Amniotic stem cell (primary cell): ENCODE data around the gene TVP23C.

Source experiments
- DNase-seq: peaks from one replicate; lab custom pipeline; 2025; lab: John Stamatoyannopoulos, UW

TVP23C gene

DNA sequence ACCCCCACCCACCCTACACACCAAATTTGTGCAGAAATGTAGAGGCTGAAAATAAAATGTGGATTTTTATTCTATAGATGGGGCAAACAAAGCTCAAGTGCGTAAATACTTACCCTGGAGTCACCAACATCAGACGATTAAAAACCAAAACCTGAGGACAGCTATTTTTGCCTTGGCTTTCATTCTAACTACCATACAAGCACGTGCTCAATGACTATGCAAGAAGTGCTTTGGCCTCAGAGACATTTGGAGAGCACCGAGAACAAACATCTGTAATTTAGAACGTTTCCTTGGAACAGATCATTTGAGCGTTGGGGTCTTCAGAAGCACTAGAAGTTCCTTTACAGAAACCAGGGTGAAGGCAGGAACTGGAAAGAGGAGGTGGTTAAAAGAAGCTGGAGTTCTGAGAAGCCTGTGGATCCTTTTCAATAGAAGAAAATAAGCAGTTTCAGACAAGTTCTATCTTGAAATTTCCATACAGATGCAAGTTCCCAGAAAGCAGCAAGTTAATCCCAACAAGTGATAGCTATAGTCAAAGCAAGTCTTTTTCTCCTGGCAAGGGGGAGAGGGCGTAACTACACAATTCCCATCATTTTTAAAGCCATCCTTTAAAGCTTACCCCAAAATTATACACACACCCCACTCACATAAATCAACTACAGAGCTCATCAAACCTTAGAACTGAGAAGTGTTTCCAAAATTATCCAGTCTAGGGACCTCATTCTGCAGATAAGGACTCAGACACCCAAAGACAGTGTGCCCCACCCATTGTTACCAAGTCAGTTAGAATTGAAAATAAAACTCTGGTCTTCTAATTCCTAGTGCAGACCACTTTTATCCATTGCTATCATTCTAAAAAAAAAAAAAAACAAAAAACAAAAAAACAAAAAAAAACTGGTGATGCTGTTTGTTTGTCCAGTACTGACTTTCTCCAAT is 66.3 kb downstream of the TVP23C start:
- DNase-seq, result no peak

DNA sequence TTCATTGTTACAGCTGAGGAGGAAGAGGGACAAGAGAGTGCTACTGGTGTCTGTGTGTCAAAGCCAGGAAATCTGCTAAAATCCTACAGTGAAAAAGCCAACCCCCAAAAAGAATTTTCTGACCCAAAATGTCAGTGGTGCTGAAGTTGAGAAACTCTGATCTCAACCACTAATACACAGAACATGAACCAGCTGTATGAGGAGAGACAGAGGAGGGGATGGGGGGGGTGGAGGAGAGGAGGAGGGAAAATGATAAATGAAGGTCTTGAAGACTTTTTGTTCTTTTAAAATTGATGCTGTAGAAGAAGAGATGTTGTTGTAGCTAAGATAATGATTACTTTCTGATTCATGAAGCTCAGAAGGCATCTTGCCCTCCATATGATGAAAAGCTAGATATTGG is 68.5 kb downstream of the TVP23C start:
- no peak for DNase-seq

DNA sequence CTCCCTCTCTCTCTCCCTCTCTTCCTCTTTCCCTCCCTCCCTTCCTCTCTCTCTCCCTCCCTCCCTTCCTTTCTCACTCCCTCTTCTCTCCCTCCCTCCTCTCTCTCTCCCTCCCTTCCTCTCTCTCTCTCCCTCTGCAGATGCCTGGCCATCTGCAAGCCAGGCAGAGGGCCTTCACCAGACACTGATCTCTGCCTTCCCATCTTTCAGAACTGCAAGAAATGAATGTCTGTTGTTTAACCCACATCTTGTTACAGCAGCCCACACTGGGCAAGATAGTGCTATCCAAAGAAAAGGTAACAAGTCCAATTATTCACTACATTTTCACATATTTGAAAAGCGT is 69.6 kb downstream of the TVP23C start:
- DNase-seq, result no peak

DNA sequence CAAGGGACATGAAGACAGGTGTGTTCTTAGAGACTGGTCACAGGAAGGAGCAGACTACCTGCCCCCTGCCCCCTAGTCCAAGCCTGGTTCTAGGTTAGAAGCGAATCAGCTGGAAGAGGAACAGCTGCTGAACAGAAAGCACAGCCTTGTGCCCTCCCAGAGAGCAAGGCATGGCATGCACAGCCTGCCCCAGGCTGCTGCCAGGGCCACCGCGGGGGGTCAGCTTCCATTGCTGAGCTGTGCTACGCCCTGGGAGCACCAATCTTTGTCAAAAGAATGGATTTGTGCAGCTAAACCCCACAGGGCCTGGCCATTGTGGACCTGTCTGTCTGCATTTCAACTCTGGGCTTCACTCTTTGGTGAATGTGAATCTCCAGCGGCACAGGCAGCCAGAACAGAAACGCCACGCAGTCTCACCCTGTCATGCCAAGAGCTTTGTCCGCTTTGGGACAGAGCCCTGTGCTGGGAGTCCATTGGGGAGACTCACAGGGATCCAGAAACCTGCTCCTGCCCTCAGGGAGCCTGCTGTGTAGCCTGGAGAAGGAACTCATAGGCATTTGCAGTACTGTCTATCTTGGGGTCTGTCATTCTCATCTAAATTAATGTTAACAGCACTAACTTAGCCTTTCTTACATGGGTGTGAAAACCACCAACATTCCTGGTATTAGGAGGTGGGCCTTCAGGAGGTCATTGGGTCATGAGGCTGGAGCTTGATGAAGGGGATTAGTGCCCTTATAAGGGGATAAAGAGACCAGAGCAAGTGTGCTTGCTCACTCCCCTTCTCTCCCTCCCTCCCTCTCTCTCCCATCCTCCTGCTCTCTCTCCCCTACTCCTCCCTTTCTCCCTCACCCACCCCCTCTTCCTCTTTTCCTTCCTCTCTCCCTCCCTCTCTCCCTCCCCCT is 70.2 kb downstream of the TVP23C start:
- no peak for DNase-seq

DNA sequence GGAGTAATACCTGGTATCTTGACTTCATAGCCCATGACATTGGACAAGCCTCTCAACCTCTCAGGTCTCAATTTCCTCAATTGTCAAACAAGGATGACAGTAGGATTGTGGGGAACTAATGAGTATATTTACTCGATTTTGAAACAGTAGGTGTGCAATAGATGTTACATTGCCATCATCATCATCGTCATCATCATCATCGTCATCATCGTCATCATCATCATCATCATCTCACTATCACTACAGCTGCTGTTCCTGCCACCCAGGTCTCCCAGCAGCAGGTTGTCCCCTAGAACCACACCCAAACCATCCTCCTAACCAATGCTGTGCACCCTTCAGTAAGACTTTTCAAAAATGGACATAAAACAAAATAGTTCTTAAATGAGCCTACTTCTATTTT is 71.1 kb downstream of the TVP23C start:
- DNase-seq, result no peak

DNA sequence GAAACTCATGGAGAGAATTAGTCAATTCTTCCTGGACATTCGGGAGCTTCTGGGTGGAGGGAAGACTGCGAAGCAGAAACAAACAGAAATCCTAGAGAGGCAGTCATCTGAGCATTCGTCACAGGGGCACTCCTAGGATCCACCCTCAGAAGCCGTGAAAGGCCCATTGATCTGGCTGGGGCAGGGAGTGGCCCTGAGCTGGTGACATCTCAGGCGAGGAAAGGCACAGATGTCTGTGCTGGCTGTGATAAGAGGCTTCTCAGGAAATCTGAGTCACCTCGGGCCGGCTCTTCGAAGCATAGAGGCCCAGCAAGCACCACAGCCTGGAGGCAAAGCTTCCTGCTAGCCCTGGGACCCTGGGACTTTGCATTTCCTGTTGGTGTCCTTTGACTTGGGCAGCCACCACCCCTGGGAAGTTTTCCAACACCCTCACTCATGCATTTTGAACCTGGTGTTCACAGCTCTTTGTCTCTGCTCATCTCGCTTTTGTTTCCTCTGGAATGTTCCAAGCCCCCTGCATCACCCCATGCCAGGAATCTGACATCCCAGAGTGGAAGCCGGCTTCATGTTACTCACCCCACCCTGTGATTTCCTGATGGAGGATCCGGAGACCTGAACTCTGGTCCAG is 72.5 kb downstream of the TVP23C start:
- DNase-seq, result peak; percentile 75

DNA sequence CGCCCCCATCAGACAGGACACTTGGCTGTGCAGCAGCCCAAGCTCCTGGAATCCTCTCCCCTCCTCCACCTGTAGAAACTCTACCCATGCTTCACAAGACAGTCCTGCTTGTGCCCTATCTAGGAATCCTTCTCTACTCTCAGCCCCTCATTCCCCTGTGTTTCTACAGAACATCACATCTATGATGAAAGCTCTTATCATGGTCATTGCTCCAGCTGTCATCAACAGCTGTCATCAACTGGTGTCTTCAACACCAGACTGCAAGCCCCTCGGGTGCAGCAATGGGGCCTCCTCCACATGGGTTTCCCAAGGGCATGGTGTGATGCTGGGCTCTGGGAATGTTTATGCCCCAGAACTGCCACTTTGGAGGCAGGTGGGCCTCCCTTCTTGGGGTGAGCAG is 74.7 kb downstream of the TVP23C start:
- DNase-seq, result no peak

DNA sequence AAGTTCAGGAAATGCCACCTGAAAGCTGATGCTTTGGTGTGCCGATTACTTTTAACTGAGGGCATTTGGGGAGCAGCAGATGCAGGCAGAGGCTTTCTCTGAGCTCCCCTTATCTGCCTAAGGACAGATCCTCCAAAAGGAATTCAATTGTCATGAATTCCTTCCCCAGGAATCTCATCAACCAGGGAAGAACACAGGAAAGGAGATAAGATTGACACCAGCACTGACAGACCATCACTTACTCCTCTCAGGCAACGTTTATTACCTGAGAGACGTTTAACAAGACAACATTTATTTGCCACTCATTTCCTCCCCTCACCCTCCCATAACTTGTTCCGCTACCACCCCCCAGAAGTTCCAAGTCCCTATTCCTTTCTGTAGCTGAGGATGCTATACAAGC is 78.2 kb downstream of the TVP23C start:
- no peak for DNase-seq

DNA sequence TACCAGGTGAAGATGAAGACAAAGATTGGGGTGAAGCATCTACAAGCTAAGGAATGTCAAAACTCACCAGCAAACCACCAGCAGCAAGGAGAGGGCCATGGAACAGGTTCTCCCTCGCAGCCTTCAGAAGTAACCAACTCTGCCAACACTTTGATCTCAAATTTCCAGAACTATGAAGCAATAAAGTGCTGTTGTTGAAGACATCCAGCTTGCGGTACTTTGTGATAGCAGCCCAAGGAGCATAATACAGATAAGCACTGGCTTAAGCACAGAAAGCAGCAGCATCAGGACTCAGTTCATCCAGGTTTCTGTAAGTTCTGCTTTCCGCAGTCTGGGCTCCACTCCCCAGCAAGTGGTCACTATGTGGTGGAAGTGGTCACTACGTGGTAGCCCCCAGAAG is 79.9 kb downstream of the TVP23C start:
- DNase-seq, result no peak

DNA sequence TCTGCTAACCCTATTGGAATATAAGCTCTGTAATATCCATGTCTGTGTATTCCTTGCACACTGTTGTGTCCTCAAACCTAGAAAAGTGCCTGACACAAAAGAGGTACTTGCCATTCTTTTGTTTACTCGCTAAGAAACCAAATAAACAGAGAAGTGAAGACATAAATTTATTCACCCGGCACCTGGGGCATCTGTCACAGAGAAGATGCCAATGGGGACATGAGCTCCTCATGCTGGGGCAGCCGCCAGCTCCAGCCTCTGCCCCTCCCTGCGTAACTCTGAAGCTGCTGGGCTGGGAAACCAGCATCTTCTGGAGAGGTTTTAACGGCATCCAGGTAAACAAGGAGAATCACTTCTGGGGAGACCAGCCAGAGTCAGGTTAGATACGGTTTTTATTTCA is 80.8 kb downstream of the TVP23C start:
- no peak for DNase-seq

DNA sequence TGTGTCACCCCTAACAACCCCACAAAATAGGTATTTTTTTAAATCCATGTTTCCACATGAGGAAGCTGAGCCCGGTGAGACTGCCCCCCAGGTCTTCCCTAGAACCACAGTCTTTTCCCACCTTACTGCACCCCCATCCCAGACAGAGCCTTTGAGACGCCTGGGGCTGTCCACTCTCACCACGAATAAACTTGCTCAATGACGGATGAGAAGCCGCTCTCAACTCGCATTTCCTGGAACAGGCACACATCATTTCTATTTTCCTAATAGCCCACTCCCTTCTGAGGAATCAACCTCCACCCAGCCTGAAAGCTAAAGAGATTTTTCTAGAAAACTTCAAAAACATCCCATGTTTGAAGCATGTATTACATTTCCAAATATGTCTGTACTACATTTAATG is 81.8 kb downstream of the TVP23C start:
- DNase-seq, result no peak

DNA sequence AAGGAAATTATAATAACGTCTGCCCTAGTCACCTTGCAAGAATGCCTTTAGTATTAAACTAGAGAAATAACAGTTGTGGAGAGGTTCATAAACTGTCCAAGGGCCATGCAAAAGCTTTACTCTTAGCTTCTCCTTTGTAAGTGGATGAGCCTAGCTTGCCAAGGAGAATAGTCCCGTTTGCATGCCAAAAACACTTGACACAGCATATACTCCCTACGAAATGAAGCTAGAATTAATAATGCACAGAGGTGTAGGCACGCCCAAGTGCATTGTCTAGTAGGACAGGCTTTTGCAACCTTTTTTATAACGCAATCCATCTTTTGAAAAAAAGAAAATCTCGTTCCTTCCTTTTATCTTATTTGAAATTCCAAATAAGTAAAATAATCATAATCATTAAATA is 83.1 kb downstream of the TVP23C start:
- DNase-seq, result no peak

DNA sequence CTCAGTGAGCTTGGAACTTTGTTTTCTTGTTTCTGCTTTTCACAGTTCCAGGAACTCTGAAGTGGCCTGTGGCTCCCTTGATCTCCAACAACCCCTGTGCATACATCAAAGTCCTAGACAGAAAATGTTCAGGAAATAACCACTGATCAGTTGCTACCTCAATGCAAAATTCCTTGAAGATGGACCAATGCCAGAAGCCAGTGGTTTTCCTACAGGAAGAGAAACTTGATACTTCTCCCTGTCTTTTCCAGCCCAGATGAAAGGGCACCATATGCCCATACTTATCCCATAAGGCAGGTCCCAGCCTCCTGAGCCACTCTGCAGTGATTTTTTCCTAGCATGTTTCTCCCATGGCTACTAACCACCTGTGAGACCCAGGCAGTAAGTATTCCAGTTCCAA is 83.6 kb downstream of the TVP23C start:
- DNase-seq, result no peak

DNA sequence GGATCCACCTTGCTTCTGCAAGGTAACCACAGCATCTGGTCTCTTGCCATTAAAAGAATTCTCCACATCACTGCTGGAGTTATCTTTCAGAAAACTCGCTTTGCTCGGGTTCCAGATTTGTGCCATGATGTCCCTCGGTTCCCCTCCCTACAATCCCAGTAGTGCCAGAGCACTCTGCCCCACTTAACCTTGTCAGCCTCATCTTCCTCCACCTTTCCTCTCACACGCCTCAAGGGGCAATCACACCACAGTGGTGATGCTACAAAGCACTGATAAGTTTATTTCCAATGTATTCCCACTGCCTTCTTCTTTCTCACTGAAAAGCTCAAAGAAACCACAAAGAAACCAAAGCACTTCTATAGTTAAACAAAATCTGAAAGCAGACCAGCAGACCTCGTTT is 84.4 kb downstream of the TVP23C start:
- DNase-seq, result no peak

DNA sequence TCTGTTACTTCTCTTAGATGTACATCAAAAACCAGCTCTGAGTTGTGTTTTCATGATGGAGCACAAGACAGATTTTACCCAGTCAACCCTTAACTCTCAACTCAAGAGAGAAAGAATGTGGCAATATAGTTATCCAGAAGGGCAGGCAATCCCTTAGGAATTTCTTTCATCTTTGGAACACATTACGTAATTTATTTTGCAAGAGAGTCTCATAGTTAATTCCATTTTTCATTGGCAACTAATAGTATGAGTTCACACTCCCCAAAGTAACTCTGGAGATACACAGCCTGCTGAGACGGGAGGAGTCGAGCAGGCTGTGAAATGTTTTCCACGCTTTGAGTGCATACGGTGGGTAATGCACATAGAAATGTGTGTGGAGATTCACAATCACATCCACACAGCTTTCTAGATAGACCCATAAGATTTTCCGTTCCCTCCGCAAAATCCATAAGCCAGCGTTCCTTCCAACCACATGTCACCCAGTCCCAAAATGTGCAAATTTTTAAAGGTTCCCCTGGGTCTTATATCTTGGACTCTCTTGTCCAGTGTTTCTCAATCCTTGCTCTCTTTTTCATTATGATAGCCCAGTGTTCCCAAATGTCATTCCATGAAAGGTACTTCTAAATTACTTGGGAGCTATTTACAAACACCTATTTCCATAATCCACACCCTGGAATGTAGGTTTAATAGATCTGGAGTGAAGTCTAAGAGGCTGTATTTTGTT is 87.5 kb downstream of the TVP23C start:
- no peak for DNase-seq

DNA sequence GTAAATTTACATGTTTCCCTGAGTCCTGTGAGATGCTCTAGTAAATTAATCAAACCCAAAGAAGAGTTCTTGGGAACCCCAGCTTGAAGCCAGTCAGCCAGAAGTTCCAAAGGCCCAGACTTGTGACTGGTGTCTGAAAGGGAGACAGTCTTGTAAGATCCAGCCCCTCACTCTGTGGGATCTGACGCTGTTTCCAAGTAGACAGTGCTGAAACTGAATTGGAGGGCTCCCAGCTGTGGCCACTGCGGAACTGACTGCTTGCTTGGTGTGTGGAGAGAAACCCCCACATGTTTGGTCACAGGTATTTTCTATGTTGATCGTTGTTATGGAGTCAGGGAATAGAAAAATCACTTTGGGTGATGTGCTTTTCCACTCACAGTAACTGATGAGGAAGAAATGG is 90.4 kb downstream of the TVP23C start:
- DNase-seq, result no peak

DNA sequence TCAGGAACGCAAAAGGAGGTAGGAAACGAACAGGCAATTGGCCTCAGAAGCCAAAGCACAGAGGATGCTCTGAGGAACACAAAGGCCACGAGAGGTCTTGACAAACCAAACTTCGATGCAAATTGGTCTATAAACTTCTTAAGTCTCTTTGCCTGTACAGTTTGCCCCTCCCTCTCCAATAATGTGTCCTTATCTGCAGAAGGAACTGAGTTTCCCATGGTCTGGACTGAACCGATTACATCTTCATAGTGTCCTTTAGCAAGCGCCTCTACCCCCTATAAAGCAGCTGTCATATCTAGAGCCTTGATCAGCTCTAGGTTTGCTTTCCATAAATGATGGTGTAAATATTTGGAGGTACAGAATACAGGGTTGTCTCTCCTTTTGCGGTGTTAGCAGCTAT is 92.7 kb downstream of the TVP23C start:
- DNase-seq, result no peak

DNA sequence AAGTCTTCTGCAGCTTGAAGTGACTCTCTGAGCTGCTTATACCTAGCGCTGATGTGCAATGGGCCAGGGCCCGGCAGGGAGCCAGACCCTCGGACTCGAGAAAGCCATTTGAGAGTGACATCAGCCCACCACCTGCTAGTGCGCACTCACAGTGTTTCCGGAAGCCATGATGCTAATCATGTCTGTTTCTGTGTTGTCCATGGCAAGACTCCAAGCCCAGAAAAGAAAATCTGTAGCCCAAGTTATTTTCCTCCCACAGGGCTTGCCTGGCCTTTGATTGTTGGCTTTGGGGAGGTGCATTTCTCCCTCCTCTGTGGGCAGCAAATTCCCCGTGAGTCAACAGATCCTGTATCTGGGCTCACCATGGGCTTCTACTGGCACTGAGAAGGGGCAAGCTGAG is 94.0 kb downstream of the TVP23C start:
- no peak for DNase-seq

DNA sequence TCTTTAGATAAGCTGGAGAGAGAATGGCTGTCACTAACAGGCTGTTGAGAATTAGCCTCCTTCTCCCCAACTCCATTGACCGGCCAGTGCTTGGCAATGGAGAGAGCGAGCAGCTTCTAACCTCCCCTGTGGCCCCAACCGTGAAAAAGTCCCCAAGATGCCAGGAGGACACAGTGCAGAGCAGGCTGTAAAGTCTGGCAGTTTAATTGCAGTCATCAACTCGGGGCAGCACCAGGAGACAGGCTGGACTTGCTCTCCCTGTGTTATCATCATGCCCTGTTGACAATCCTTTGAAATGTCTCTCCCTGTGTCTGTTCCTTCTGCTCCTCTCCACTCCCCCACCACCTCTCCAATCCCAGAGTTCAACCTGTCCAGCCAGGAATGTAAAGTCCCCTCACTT is 95.2 kb downstream of the TVP23C start:
- DNase-seq, result no peak

DNA sequence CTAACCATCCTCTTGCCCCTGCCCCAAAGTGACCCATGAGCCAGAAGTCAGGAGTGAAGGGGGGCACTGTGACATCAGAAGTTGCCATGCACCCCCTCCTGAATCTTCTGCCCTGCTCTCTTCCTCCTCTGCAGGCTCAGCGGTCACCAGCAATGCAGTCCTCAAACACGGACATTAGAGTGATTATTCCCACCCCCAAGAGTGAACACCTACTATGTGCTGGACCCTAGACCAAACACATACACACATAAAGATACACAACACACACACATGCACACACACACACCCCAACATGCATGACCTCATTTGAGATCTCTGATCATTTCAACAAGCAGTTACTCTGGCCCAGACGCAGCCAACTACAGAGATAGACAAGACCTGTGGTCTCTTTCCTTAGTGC is 95.7 kb downstream of the TVP23C start, which contains the start of gene CDRT4:
Gene CDRT4 (minus strand): TSS at position 30 of the 400 bp plus-strand sequence. CDS start 27,383 bp downstream, outside the sequence.
- no peak for DNase-seq

DNA sequence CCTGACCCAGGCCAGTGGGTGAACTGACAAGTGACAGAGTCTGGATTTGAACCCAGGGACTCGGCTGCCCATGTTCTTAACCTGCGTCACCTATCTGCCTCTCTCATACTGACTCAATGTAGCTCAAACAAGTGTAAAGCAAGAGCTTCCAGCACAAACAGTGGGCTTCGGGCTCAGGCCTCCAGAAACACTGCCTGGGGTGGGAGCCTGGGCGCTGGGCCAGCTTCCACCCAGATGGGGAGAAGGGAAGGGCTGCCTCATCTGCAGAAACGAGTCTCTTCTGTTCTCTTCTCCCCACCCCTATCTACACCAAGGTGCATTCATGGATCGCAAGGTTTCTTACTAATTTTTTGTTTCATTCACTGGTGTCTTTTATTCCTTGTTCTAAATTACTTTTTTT is 97.2 kb downstream of the TVP23C start:
- no peak for DNase-seq
